ENCODE data around the gene TBC1D22A.

The TBC1D22A gene

GRCh38 chr22:46742576-46743221, 19.8 kb upstream of the TBC1D22A start:
- no peak for DNase-seq
- TF ChIP-seq POLR2A (IDR thresholded peaks at IDR 0.05; ENCODE audit: low read length) (no peak), GATA1 (IDR thresholded peaks at IDR 0.05; ENCODE audit: low read depth, low read length) (no peak)

- no peak for DNase-seq
Observed at GRCh38 chr22:46744581-46744980, 17.9 kb upstream of the TBC1D22A start.

GRCh38 chr22:46746192-46746591, 16.3 kb upstream of the TBC1D22A start:
- TF ChIP-seq POLR2A (IDR thresholded peaks at IDR 0.05; ENCODE audit: low read length) (no peak), GATA1 (IDR thresholded peaks at IDR 0.05; ENCODE audit: low read depth, low read length) (no peak)
- DNase-seq, result no peak

More at GRCh38 chr22:46744581-46744980, 17.9 kb upstream of the TBC1D22A start:
- TF ChIP-seq POLR2A (IDR thresholded peaks at IDR 0.05; ENCODE audit: low read length) (no peak), GATA1 (IDR thresholded peaks at IDR 0.05; ENCODE audit: low read depth, low read length) (no peak)

- no peak for DNase-seq
- TF ChIP-seq GATA1 (IDR thresholded peaks at IDR 0.05; ENCODE audit: low read depth, low read length) (no peak), POLR2A (IDR thresholded peaks at IDR 0.05; ENCODE audit: low read length) (no peak)
Observed at GRCh38 chr22:46746620-46747019, 15.8 kb upstream of the TBC1D22A start.

GRCh38 chr22:46747646-46748045, 14.8 kb upstream of the TBC1D22A start:
- TF ChIP-seq POLR2A (IDR thresholded peaks at IDR 0.05; ENCODE audit: low read length), result no peak
- no peak for TF ChIP-seq GATA1 (IDR thresholded peaks at IDR 0.05; ENCODE audit: low read depth, low read length)
- no peak for DNase-seq

- no peak for TF ChIP-seq POLR2A (IDR thresholded peaks at IDR 0.05; ENCODE audit: low read length)
- TF ChIP-seq GATA1 (IDR thresholded peaks at IDR 0.05; ENCODE audit: low read depth, low read length), result no peak
- DNase-seq, result no peak
Observed at GRCh38 chr22:46748206-46748907, 14.1 kb upstream of the TBC1D22A start.

GRCh38 chr22:46748908-46749675, 13.4 kb upstream of the TBC1D22A start:
- TF ChIP-seq GATA1 (IDR thresholded peaks at IDR 0.05; ENCODE audit: low read depth, low read length), result no peak
- no peak for TF ChIP-seq POLR2A (IDR thresholded peaks at IDR 0.05; ENCODE audit: low read length)
- DNase-seq, result no peak

- DNase-seq, result no peak
- TF ChIP-seq GATA1 (IDR thresholded peaks at IDR 0.05; ENCODE audit: low read depth, low read length) (no peak), POLR2A (IDR thresholded peaks at IDR 0.05; ENCODE audit: low read length) (no peak)
Observed at GRCh38 chr22:46749682-46750529, 12.5 kb upstream of the TBC1D22A start.

GRCh38 chr22:46750530-46750800, 12.0 kb upstream of the TBC1D22A start:
- DNase-seq, result no peak
- TF ChIP-seq GATA1 (IDR thresholded peaks at IDR 0.05; ENCODE audit: low read depth, low read length) (no peak), POLR2A (IDR thresholded peaks at IDR 0.05; ENCODE audit: low read length) (no peak)

- no peak for DNase-seq
- TF ChIP-seq GATA1 (IDR thresholded peaks at IDR 0.05; ENCODE audit: low read depth, low read length) (no peak), POLR2A (IDR thresholded peaks at IDR 0.05; ENCODE audit: low read length) (no peak)
Observed at GRCh38 chr22:46750863-46751443, 11.5 kb upstream of the TBC1D22A start.

- TF ChIP-seq GATA1 (IDR thresholded peaks at IDR 0.05; ENCODE audit: low read depth, low read length) (no peak), POLR2A (IDR thresholded peaks at IDR 0.05; ENCODE audit: low read length) (no peak)
- DNase-seq, result no peak
Observed at GRCh38 chr22:46752286-46752987, 10.0 kb upstream of the TBC1D22A start.

- no peak for TF ChIP-seq GATA1 (IDR thresholded peaks at IDR 0.05; ENCODE audit: low read depth, low read length)
- TF ChIP-seq POLR2A (IDR thresholded peaks at IDR 0.05; ENCODE audit: low read length), result no peak
- no peak for DNase-seq
Observed at GRCh38 chr22:46752988-46753310, 9.5 kb upstream of the TBC1D22A start.

- no peak for DNase-seq
- TF ChIP-seq GATA1 (IDR thresholded peaks at IDR 0.05; ENCODE audit: low read depth, low read length), result no peak
- no peak for TF ChIP-seq POLR2A (IDR thresholded peaks at IDR 0.05; ENCODE audit: low read length)
Observed at GRCh38 chr22:46753360-46753759, 9.1 kb upstream of the TBC1D22A start.
